ENCODE results near the gene CNPY4. TPM values are rescaled to one million over a fixed set of nuclear protein-coding genes. Genes with fewer than 3 reads are reported as not detected.
"Not testable (repeated sequence)": the region's sequence is repeated elsewhere in the genome, so short reads cannot be mapped to it uniquely, and the experiment has no call there.

CNPY4 gene
- total RNA-seq, 2 experiments from 2014 or later = 31.3 to 32.5 TPM

GRCh38 chr7:100126931-100127865 lies 7.8 kb downstream of the CNPY4 start, which contains the start of gene MBLAC1:
Gene MBLAC1, plus strand, starts transcription at chr7:100126967. Its CDS starts 429 bp downstream, at chr7:100127396.
- ChIA-PET POLR2A (interaction anchor here (0.7 to 5.8 kb wide), 20 partner anchors 11 to 579 kb away, joined by 3 to 81 read pairs (median 5); partner anchors contain the start of genes AP4M1, COPS6, MCM7 and MEPCE), CTCF (interaction anchor here (0.8 to 2.1 kb wide), 3 partner anchors 21 to 318 kb away, joined by 3 to 5 read pairs (median 4); partner anchors contain the start of gene LAMTOR4)
- H3K9me3 Mint-ChIP-seq = no peaks in the 10 kb centered on the region
- peaks cover 37% of the 10 kb centered on the region for H3K4me1 Mint-ChIP-seq
- H3K4me3 Mint-ChIP-seq = peak within 1 kb of the TSS; percentile 100
- no peaks in the 10 kb centered on the region for H3K27me3 Mint-ChIP-seq
- peaks cover 29% of the 10 kb centered on the region for H3K36me3 Mint-ChIP-seq (ENCODE audit: low read depth)
- DNase-seq = peak; percentile 92
- H3K27ac Mint-ChIP-seq = peak within 1 kb of the TSS; percentile 100

- peak overlapping the region; percentile 100 for H3K4me3 Mint-ChIP-seq
- CTCF ChIA-PET = interaction anchor here (0.6 to 3.2 kb wide), 8 partner anchors 13 to 280 kb away, joined by 3 to 18 read pairs (median 4); partner anchors contain the start of genes MCM7 and TRIM4
- peaks cover 41% of the 10 kb centered on the region for H3K4me1 Mint-ChIP-seq
- DNase-seq = peak; percentile 34
- H3K36me3 Mint-ChIP-seq (ENCODE audit: low read depth) = peaks cover 22% of the 10 kb centered on the region
- H3K27me3 Mint-ChIP-seq = no peaks in the 10 kb centered on the region
- H3K27ac Mint-ChIP-seq = peak overlapping the region; percentile 74
- POLR2A ChIA-PET = interaction anchor here (0.6 to 3.7 kb wide), 14 partner anchors 8 to 209 kb away, joined by 3 to 32 read pairs (median 4); partner anchors contain the start of genes AP4M1, LAMTOR4, MCM7 and PVRIG
- no peaks in the 10 kb centered on the region for H3K9me3 Mint-ChIP-seq
These were observed 8.6 kb downstream of the CNPY4 start for GRCh38 chr7:100127866-100128636.

GRCh38 chr7:100128637-100128963 lies 9.2 kb downstream of the CNPY4 start:
- H3K9me3 Mint-ChIP-seq = no peaks in the 10 kb centered on the region
- H3K36me3 Mint-ChIP-seq (ENCODE audit: low read depth) = peaks cover 20% of the 10 kb centered on the region
- peak overlapping the region; percentile 100 for H3K4me3 Mint-ChIP-seq
- H3K27ac Mint-ChIP-seq = peak overlapping the region; percentile 74
- peaks cover 39% of the 10 kb centered on the region for H3K4me1 Mint-ChIP-seq
- no peaks in the 10 kb centered on the region for H3K27me3 Mint-ChIP-seq
- ChIA-PET POLR2A (interaction anchor here (0.6 to 3.7 kb wide), 14 partner anchors 8 to 210 kb away, joined by 3 to 32 read pairs (median 4); partner anchors contain the start of genes AP4M1, LAMTOR4, MCM7 and PVRIG), CTCF (interaction anchor here (0.6 to 3.2 kb wide), 11 partner anchors 8 to 279 kb away, joined by 3 to 18 read pairs (median 3); partner anchors contain the start of genes CNPY4, MCM7 and TRIM4)
- DNase-seq = no peak

GRCh38 chr7:100130220-100130607 lies 10.8 kb downstream of the CNPY4 start:
- POLR2A ChIA-PET = interaction anchor here (2.5 to 3.7 kb wide), 2 partner anchors 10 to 29 kb away, joined by 10 to 32 read pairs; partner anchors contain the start of genes AP4M1 and MCM7
- H3K27ac Mint-ChIP-seq = not testable (repeated sequence)

GRCh38 chr7:100130608-100131453 lies 11.4 kb downstream of the CNPY4 start:
- H3K4me1 Mint-ChIP-seq = peaks cover 22% of the 10 kb centered on the region
- H3K27me3 Mint-ChIP-seq = peaks cover 2% of the 10 kb centered on the region
- no peak overlapping the region for H3K27ac Mint-ChIP-seq
- POLR2A ChIA-PET = interaction anchor here (3.7 kb wide), 1 partner anchor 30 kb away, joined by 32 read pairs; the partner anchor contains the start of genes AP4M1 and MCM7
- CTCF ChIA-PET = interaction anchor here (0.6 to 5.2 kb wide), 24 partner anchors 10 to 1087 kb away, joined by 3 to 64 read pairs (median 4); partner anchors contain the start of genes AP4M1, CNPY4, COPS6 and GPC2
- DNase-seq = peak; percentile 86
- H3K36me3 Mint-ChIP-seq (ENCODE audit: low read depth) = peaks cover 7% of the 10 kb centered on the region
- no peaks in the 10 kb centered on the region for H3K9me3 Mint-ChIP-seq
- H3K4me3 Mint-ChIP-seq = peak overlapping the region; percentile 19

More at GRCh38 chr7:100130220-100130607, 10.8 kb downstream of the CNPY4 start:
- H3K9me3 Mint-ChIP-seq, H3K27me3 Mint-ChIP-seq, H3K4me3 Mint-ChIP-seq, DNase-seq: not testable (repeated sequence)
- CTCF ChIA-PET = interaction anchor here (1.0 to 5.2 kb wide), 15 partner anchors 10 to 306 kb away, joined by 3 to 64 read pairs (median 4); partner anchors contain the start of genes AP4M1, CNPY4, GPC2 and MCM7
- peaks cover 27% of the 10 kb centered on the region for H3K4me1 Mint-ChIP-seq
- H3K36me3 Mint-ChIP-seq (ENCODE audit: low read depth) = peaks cover 10% of the 10 kb centered on the region

- Mint-ChIP-seq H3K36me3 (ENCODE audit: low read depth) (no peaks in the 10 kb centered on the region), H3K4me1 (peaks cover 20% of the 10 kb centered on the region), H3K9me3 (no peaks in the 10 kb centered on the region), H3K27ac (no peak overlapping the region), H3K4me3 (no peak overlapping the region), H3K27me3 (peaks cover 3% of the 10 kb centered on the region)
- ChIA-PET CTCF (interaction anchor here (0.6 to 5.2 kb wide), 30 partner anchors 10 to 644 kb away, joined by 3 to 64 read pairs (median 6); partner anchors contain the start of genes AP4M1, COPS6, GAL3ST4 and LAMTOR4), POLR2A (interaction anchor here (0.7 to 2.7 kb wide), 10 partner anchors 9 to 297 kb away, joined by 3 to 13 read pairs (median 6); partner anchors contain the start of genes AP4M1, LAMTOR4, MCM7 and ZCWPW1)
- DNase-seq = no peak
These were observed 12.7 kb downstream of the CNPY4 start for GRCh38 chr7:100132126-100132525.

- H3K4me1 Mint-ChIP-seq = peaks cover 22% of the 10 kb centered on the region
- no peak overlapping the region for H3K4me3 Mint-ChIP-seq
- H3K27ac Mint-ChIP-seq = no peak overlapping the region
- ChIA-PET CTCF (interaction anchor here (0.7 to 5.2 kb wide), 38 partner anchors 9 to 290 kb away, joined by 3 to 64 read pairs (median 5); partner anchors contain the start of genes AP4M1, COPS6, GAL3ST4 and GPC2), POLR2A (interaction anchor here (0.7 to 2.7 kb wide), 10 partner anchors 8 to 296 kb away, joined by 3 to 13 read pairs (median 6); partner anchors contain the start of genes AP4M1, LAMTOR4, MCM7 and ZCWPW1)
- peak; percentile 75 for DNase-seq
- H3K36me3 Mint-ChIP-seq (ENCODE audit: low read depth) = no peaks in the 10 kb centered on the region
- H3K9me3 Mint-ChIP-seq = no peaks in the 10 kb centered on the region
- peaks cover 3% of the 10 kb centered on the region for H3K27me3 Mint-ChIP-seq
These were observed 13.3 kb downstream of the CNPY4 start for GRCh38 chr7:100132697-100133151.

- Mint-ChIP-seq H3K27me3 (peaks cover 9% of the 10 kb centered on the region), H3K36me3 (ENCODE audit: low read depth) (no peaks in the 10 kb centered on the region), H3K4me3 (no peak overlapping the region), H3K27ac (no peak overlapping the region), H3K4me1 (peaks cover 22% of the 10 kb centered on the region), H3K9me3 (no peaks in the 10 kb centered on the region)
- DNase-seq = no peak
- CTCF ChIA-PET = interaction anchor here (1.0 to 1.2 kb wide), 2 partner anchors 80 to 207 kb away, joined by 3 to 4 read pairs; no protein-coding TSS in a partner anchor
- POLR2A ChIA-PET = interaction anchor here (0.7 to 1.7 kb wide), 4 partner anchors 12 to 83 kb away, joined by 3 to 5 read pairs (median 4); partner anchors contain the start of genes AP4M1, MBLAC1 and MCM7
These were observed 18.7 kb downstream of the CNPY4 start for GRCh38 chr7:100137851-100138760.

GRCh38 chr7:100141555-100141949 lies 22.1 kb downstream of the CNPY4 start:
- CTCF ChIA-PET = interaction anchor here (2.7 to 4.6 kb wide), 2 partner anchors 8 to 12 kb away, joined by 16 to 18 read pairs; no protein-coding TSS in a partner anchor
- H3K4me3 Mint-ChIP-seq = no peak overlapping the region
- no peak overlapping the region for H3K27ac Mint-ChIP-seq
- H3K9me3 Mint-ChIP-seq = no peaks in the 10 kb centered on the region
- no peaks in the 10 kb centered on the region for H3K36me3 Mint-ChIP-seq (ENCODE audit: low read depth)
- POLR2A ChIA-PET = interaction anchor here (1.1 to 1.4 kb wide), 3 partner anchors 9 to 16 kb away, joined by 3 read pairs; partner anchors contain the start of gene MBLAC1
- peaks cover 22% of the 10 kb centered on the region for H3K4me1 Mint-ChIP-seq
- no peak for DNase-seq
- peaks cover 6% of the 10 kb centered on the region for H3K27me3 Mint-ChIP-seq

- H3K9me3 Mint-ChIP-seq = no peaks in the 10 kb centered on the region
- peaks cover 22% of the 10 kb centered on the region for H3K4me1 Mint-ChIP-seq
- peaks cover 6% of the 10 kb centered on the region for H3K27me3 Mint-ChIP-seq
- DNase-seq = no peak
- ChIA-PET POLR2A (interaction anchor here (1.0 to 1.3 kb wide), 2 partner anchors 10 to 15 kb away, joined by 3 to 4 read pairs; no protein-coding TSS in a partner anchor), CTCF (interaction anchor here (2.7 to 4.6 kb wide), 2 partner anchors 9 to 13 kb away, joined by 16 to 18 read pairs; no protein-coding TSS in a partner anchor)
- no peak overlapping the region for H3K27ac Mint-ChIP-seq
- H3K36me3 Mint-ChIP-seq (ENCODE audit: low read depth) = no peaks in the 10 kb centered on the region
- no peak overlapping the region for H3K4me3 Mint-ChIP-seq
These were observed 23.0 kb downstream of the CNPY4 start for GRCh38 chr7:100142461-100142860.

Measured in activated CD4-positive, alpha-beta memory T cell treated with anti-CD3 and anti-CD28 coated beads, Interleukin-2, amount 10 ng/mL, durations not matched to agents 7 days and 5 days (primary cell).